Measurements from ENCODE around the gene HYAL3. TPM values are rescaled to one million over a fixed set of nuclear protein-coding genes. Genes with fewer than 3 reads are reported as not detected.
A peak's percentile ranks its signal among the peaks of the same experiment; 100 is the strongest.

Gene HYAL3
- total RNA-seq, 2 experiments from 2014 or later: 3.0 to 3.2 TPM

GRCh38 chr3:50299638-50299928 is 378 bp upstream of the HYAL3 start:
- no peak for DNase-seq
- Mint-ChIP-seq H3K4me3 (peak overlapping the region; percentile 99), H3K36me3 (ENCODE audit: low read depth) (peaks cover 7% of the 10 kb centered on the region), H3K27me3 (no peaks in the 10 kb centered on the region), H3K27ac (peak overlapping the region; percentile 99), H3K4me1 (ENCODE audit: low read depth) (peaks cover 30% of the 10 kb centered on the region), H3K9me3 (no peaks in the 10 kb centered on the region)
- TF ChIP-seq, protein P1, sequence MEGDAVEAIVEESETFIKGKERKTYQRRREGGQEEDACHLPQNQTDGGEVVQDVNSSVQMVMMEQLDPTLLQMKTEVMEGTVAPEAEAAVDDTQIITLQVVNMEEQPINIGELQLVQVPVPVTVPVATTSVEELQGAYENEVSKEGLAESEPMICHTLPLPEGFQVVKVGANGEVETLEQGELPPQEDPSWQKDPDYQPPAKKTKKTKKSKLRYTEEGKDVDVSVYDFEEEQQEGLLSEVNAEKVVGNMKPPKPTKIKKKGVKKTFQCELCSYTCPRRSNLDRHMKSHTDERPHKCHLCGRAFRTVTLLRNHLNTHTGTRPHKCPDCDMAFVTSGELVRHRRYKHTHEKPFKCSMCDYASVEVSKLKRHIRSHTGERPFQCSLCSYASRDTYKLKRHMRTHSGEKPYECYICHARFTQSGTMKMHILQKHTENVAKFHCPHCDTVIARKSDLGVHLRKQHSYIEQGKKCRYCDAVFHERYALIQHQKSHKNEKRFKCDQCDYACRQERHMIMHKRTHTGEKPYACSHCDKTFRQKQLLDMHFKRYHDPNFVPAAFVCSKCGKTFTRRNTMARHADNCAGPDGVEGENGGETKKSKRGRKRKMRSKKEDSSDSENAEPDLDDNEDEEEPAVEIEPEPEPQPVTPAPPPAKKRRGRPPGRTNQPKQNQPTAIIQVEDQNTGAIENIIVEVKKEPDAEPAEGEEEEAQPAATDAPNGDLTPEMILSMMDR (IDR thresholded peaks at IDR 0.05): no peak
- Histone ChIP-seq H3K9me3 (ENCODE audit: control insufficient read depth in 1 of 2, insufficient read depth in 1 of 2, low read length in 2 of 2) (no peaks in the 10 kb centered on the region), H3K27me3 (ENCODE audit: control insufficient read depth in 1 of 2, insufficient read depth in 2 of 2, low read length in 2 of 2) (no peaks in the 10 kb centered on the region), H3K4me1 (ENCODE audit: insufficient read depth, low read length) (peaks cover 31% of the 10 kb centered on the region), H3K36me3 (ENCODE audit: insufficient read depth, low read length) (no peaks in the 10 kb centered on the region), H3K27ac (ENCODE audit: low read depth in 1 of 2, low read length in 2 of 2) (peak overlapping the region; percentile 89 to 94), H3K4me3 (ENCODE audit: low read length) (peak overlapping the region; percentile 82)
- intact Hi-C loops (cut with DNase I, micrococcal nuclease): loop anchor here (1.0 to 5.0 kb wide), 6 partner anchors 21 to 887 kb away; partner anchors contain the start of genes GNAI2 (in 1 of the 2), RHOA (in 1 of the 2), TCTA (in 1 of the 2) and TMEM115 (in 1 of the 2)
- no peak for ATAC-seq (ENCODE audit: poor library complexity)
- ChIA-PET POLR2A (interaction anchor here (0.9 to 3.4 kb wide), 20 partner anchors 16 to 370 kb away, joined by 3 to 54 read pairs (median 8); partner anchors contain the start of genes CYB561D2, GNAI2, MON1A and NPRL2), CTCF (interaction anchor here (0.8 to 2.9 kb wide), 9 partner anchors 22 to 292 kb away, joined by 3 to 18 read pairs (median 7); partner anchors contain the start of gene TMEM115)

DNA sequence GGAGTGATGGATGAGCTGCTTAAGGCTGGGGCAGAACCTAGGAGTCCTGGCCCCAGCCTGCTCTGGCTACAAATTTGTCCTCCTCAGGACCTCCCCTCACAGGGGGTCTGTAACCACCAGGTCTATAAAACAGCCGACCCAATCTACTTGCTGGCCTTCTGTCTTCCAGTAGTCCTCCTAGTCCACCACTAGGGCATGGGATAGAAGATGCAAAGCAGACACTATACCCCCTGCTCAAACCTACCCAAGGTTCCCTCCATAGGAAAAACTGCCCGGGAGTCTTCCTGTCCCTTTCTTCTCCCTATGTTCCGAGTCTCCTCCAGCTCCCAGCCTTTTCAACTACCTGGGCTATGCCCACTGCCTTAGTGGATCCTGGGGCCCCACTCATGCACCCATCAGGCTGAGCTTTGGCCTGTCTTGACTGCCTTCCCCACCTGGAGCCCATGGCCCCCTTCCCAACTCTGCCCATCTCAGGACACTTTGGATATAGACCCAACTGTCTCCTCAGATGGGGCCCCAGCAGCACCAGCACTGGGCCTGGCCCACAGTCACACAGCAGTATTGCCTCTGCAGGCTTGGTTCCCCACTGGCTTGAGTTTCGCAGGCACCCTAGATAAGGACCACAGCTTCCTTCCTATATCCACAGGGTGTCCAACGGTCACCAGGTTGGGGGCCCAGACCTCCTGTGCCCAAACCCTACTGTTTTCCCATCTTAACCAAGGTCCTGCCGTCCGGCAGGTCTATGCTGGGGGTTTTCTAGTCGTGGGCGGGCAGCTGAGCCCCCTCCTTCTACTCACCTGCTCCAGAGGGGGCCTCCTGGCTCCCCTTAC is 1.1 kb downstream of the HYAL3 start:
- peak in 1 of 14 experiments; percentile 24 for DNase-seq
- POLR2A ChIA-PET: interaction anchor here (1.2 to 3.4 kb wide), 12 partner anchors 14 to 103 kb away, joined by 4 to 54 read pairs (median 10); partner anchors contain the start of genes CYB561D2, GNAI2, NPRL2 and RASSF1
- no peaks in the 10 kb centered on the region for H3K27me3 Mint-ChIP-seq
- H3K4me3 Mint-ChIP-seq: peak overlapping the region; percentile 99
- peak overlapping the region; percentile 82 for H3K4me3 ChIP-seq (ENCODE audit: low read length)
- peaks cover 32% of the 10 kb centered on the region for H3K4me1 Mint-ChIP-seq (ENCODE audit: low read depth)
- no peaks in the 10 kb centered on the region for H3K9me3 Mint-ChIP-seq
- H3K36me3 Mint-ChIP-seq (ENCODE audit: low read depth): peaks cover 7% of the 10 kb centered on the region
- H3K9me3 ChIP-seq (ENCODE audit: control insufficient read depth in 1 of 2, insufficient read depth in 1 of 2, low read length in 2 of 2): no peaks in the 10 kb centered on the region
- H3K27ac Mint-ChIP-seq: peak overlapping the region; percentile 99
- no peaks in the 10 kb centered on the region for H3K27me3 ChIP-seq (ENCODE audit: control insufficient read depth in 1 of 2, insufficient read depth in 2 of 2, low read length in 2 of 2)
- no peak for ATAC-seq (ENCODE audit: poor library complexity)
- H3K4me1 ChIP-seq (ENCODE audit: insufficient read depth, low read length): peaks cover 31% of the 10 kb centered on the region
- no peaks in the 10 kb centered on the region for H3K36me3 ChIP-seq (ENCODE audit: insufficient read depth, low read length)
- intact Hi-C loops (cut with DNase I, micrococcal nuclease): loop anchor here (1.0 to 5.0 kb wide), 6 partner anchors 23 to 886 kb away; partner anchors contain the start of genes GNAI2 (in 1 of the 2), RHOA (in 1 of the 2), TCTA (in 1 of the 2) and TMEM115 (in 1 of the 2)
- TF ChIP-seq, protein P1 (IDR thresholded peaks at IDR 0.05): no peak
- H3K27ac ChIP-seq (ENCODE audit: low read depth in 1 of 2, low read length in 2 of 2): peak overlapping the region; percentile 89 to 94
- CTCF ChIA-PET: interaction anchor here (0.8 to 2.9 kb wide), 8 partner anchors 23 to 104 kb away, joined by 3 to 18 read pairs (median 6); no protein-coding TSS in a partner anchor

- peaks cover 39% of the 10 kb centered on the region for H3K4me1 Mint-ChIP-seq (ENCODE audit: low read depth)
- ChIA-PET CTCF (interaction anchor here (2.5 kb wide), 1 partner anchor 103 kb away, joined by 10 read pairs; no protein-coding TSS in a partner anchor), POLR2A (interaction anchor here (2.9 to 3.4 kb wide), 2 partner anchors 23 to 54 kb away, joined by 25 to 42 read pairs; partner anchors contain the start of genes CYB561D2 and NPRL2)
- Histone ChIP-seq H3K27me3 (ENCODE audit: control insufficient read depth in 1 of 2, insufficient read depth in 2 of 2, low read length in 2 of 2) (no peaks in the 10 kb centered on the region), H3K9me3 (ENCODE audit: control insufficient read depth in 1 of 2, insufficient read depth in 1 of 2, low read length in 2 of 2) (no peaks in the 10 kb centered on the region), H3K36me3 (ENCODE audit: insufficient read depth, low read length) (no peaks in the 10 kb centered on the region), H3K27ac (ENCODE audit: low read depth in 1 of 2, low read length in 2 of 2) (no peak overlapping the region), H3K4me3 (ENCODE audit: low read length) (no peak overlapping the region), H3K4me1 (ENCODE audit: insufficient read depth, low read length) (peaks cover 38% of the 10 kb centered on the region)
- no peaks in the 10 kb centered on the region for H3K27me3 Mint-ChIP-seq
- intact Hi-C loops (cut with DNase I, micrococcal nuclease): loop anchor here (5.0 kb wide), 2 partner anchors 40 to 885 kb away; partner anchors contain the start of genes RHOA (in 1 of the 2) and TCTA (in 1 of the 2)
- TF ChIP-seq, protein P1 (IDR thresholded peaks at IDR 0.05): no peak
- no peak for DNase-seq
- H3K9me3 Mint-ChIP-seq: no peaks in the 10 kb centered on the region
- ATAC-seq (ENCODE audit: poor library complexity): no peak
- peak overlapping the region; percentile 99 for H3K27ac Mint-ChIP-seq
- peaks cover 9% of the 10 kb centered on the region for H3K36me3 Mint-ChIP-seq (ENCODE audit: low read depth)
- peak overlapping the region; percentile 99 for H3K4me3 Mint-ChIP-seq
These were observed 1.8 kb downstream of the HYAL3 start for GRCh38 chr3:50297384-50297775.
